C4-2B (cell line): ENCODE data around the gene MRPL10.

Source experiments
- CTCF ChIP-seq: fragments of 450-650 bp; conservative IDR thresholded peaks from 2 replicates; pipeline ENCODE4 v1.5.1; 2017; ENCODE audit warnings: mild to moderate bottlenecking
- ZFX ChIP-seq: fragments of 450-650 bp; IDR thresholded peaks from 2 replicates; pipeline ENCODE4 v1.6.1; 2017

GRCh38 chr17:47810200-47810821 lies 21.0 kb downstream of the MRPL10 start:
- TF ChIP-seq CTCF (no peak), ZFX (no peak)
